NOMO-1 treated with DMSO at 0.1 percent for 48 hours (cell line): Measurements from ENCODE around the gene TLR10.
"Not testable (repeated sequence)": the region's sequence is repeated elsewhere in the genome, so short reads cannot be mapped to it uniquely, and the experiment has no call there.

Source experiments
- DNase-seq: peaks from one replicate; lab custom pipeline; 2025; ENCODE audit not compliant: unreplicated experiment; lab: John Stamatoyannopoulos, UW

TLR10 gene

DNA sequence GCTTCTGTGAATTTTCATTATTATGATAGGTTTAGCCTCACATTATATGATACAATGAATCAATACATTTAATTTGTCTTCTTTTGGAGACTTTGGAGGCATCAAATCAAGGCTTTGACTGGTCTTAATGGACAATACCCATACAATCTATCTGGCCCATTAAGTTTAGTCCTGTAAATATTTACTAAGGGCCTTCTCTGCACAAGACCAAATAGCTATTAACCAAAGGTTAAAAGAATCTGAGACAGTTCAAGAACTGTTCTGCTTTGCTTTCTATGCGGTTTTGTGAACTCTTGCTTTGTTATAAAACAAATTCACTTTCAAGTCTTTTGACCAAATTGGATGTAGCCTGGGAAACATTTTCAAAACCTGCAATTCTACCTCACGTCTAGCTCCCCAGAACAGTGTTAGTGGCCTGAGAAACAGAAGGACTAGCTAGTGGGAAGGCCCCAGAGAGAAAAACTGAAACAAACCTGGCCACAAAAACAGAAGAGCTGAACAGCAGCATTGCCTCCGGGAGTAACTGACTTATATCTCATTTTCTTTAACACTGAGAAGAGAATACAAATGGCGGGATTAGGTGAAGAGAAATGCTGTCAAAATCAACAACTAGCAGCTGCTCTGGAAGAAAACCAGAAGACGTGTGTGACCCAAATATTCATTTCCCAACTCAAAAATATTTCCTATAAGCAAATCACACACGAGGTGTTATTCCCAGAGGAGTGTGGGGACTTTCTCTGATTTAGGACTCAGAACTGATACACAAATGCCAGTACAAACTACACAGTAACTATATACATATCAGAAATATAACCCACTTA, 21.3 kb upstream of the TLR10 start:
- DNase-seq, result no peak

DNA sequence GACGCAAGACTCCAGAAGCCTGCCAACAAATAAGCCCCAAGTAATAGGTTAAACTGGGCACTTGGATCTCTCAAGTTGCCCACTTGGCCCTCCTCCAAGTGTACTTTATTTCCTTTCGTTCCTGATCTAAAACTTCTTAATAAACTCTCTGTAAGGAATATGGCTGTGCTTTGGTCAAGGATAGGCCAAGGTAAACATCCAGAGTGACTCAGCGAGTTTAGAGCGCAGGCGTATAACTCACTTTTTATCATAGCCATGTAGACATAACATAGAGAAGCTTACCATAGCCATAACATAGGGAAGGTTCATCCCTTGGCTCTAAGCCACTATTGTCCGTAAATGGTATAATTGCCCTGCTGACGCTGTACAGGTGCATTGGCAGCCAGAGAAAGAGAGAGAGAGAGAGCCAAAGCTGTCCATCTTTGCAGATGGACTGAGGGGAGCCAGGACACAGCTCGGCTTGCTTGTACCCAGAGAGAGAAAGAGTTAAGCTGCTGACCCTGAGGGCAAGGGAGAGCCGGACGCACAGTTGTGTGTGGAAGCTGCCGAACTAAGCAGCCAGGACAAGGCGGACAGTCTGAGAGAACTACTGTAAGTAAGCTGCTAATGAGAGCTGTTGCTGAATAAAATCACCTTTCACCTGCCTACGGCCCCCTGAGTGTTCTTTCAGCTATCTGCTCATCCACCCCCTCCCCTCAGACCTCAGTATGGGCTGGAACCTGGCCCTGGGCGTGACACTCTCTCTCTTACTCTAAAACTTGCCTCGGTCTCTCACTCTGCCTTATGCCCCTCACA, 20.0 kb upstream of the TLR10 start:
- DNase-seq, result no peak

DNA sequence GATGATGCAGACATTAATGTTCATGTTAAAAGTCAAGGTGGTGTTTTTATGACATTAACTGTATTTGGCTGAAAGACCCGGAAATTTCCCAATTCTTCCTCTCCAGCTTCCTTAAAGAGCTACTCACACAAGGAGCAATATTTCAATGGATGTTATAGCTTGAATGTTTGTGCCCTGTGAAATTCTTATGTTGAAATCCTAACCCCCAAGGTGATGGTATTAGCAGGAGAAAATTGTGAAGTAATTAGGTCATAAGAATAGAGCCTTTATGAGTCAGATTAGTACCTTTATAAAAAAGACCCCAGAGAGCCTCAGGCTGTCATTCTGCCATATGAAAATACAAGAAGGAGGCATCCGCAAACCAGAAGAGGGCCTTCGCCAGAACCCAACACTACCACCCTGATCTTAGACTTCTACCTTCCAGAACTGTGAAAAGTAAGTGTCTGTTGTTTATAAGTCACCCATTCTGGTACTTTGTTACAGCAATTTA, 18.2 kb upstream of the TLR10 start:
- DNase-seq, result no peak

DNA sequence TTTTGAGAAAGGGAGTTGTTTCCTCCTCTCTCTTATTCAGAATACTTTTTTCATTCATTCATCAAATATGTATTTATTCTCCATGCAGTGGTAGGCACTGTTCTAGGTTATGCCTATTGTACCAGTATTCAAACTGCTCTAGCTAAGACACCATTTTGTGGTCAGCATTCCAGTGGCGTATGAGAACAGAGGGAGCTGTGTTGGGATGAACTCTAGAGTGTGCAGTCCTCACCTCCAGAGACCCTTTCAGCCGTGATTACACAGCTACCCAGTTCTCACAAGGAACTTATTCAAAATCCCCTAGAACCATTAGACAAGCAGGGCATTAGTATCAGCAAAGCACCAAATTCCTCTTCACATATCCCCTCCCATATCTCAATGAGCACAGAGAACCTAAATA, 17.6 kb upstream of the TLR10 start:
- DNase-seq, result no peak

DNA sequence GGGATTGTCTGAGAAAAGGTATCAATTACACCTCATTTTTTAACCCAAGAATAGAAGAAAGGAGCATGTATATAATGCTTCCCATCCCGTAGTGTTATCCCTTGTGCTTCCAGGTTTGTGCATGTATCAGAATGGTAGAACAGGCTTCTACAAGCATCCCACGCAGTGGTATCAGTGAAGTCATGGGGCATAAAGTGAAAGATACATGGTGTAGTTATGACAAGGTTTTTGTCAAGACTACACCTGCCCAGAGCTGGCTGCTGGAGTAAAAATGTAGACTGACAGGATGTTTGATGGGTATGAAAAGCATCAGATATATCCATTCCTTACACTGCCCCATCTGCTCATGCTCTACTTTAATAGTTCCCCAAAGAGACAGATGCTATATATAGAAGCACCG, 12.3 kb upstream of the TLR10 start:
- DNase-seq, result no peak

DNA sequence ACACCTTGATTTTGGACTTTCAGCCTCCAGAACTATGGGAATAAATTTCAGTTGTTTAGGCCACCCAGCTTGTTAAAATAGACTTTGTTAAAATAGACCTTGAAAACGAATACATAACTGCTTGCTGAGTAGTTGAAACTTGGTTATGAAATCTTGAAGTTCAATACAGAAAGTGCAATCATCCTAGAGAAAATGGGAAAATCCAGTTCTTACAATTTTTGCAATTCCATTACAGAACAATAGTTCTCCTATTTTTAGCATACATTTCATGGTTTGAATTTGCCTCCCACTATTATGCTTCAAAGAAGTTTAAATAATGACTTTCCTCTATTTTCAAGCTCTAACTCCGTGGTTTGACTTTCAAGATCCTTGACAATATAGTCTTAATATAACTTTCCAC, 11.3 kb upstream of the TLR10 start:
- DNase-seq, result no peak

DNA sequence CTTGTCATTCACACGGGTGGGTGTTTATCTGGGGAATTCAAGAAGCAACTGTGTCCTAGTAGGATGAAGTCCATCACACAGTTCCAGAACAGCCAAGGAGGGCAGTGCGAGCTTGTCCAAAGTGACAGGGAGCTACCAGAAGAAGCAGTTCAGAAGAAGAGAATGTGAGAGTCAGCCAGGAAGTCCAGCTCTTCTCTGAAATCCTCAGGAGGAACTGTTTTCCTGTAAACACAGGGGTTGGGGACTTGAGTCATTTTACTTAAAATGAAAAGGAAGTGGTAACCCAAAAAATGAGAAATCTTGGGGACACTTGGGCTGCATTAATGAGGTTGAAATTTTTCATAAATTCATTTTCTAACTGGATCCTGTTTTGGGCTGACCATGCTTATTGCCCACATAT, 8.2 kb upstream of the TLR10 start:
- DNase-seq, result peak; percentile 29

DNA sequence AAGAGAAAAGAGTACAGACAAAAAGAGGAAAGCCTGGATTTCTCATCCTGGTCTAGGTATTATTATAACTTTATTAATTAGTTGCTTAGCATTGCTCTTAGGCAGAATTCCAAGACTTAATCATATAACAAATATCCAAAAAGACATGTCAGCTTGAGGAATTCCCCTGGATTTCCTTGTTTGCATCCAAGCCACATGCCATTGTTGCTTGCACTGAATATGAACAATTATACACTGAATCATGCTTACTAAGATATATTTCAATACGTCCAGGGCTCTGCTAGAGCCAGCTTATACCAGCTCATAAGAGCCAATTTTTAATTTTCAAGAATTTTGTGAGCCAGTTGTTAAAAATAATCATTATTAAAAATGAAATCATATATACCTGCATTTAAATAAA, 5.5 kb upstream of the TLR10 start:
- DNase-seq, result no peak

DNA sequence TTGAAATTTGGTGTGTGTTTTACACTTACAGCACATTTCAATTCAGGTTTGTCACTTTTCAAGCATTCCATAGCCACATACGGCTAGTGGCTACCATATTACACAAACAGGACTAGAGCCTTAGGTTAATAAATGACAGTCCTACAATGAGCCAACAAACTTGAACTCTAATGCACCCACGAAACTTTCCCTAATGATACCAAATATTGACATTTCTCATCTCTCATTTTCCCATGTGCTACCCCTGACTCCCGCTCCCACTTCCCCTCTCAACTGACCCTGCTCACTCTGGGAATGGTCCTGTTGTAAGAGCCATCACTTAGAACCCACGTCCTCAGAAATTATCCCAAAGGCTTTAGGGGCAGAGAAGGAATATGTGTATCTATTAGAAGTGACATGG, 4.9 kb upstream of the TLR10 start:
- DNase-seq, result no peak

DNA sequence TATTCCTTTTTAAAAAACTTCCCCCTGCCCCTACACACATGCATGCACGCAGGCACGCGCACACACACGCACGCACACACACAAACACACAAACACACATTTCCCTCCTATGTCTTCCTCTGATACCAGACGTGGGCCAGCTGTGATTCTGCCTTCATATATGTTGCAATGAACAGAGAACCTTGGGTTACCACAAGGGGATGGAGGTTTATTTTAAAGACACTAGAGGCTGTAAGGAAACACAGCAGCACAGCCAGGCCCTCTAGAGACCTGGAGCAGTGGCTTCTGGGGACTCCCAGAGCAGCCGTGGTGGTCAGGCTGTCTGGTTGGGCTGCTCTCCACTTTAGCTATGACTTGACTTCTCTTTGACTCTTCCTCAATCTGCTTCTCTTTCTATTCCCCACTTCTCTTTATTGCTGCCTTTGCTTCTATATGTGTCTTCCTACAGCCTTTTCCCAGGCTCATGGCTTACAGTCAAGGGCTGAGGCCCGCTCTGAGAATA, 3.2 kb upstream of the TLR10 start:
- peak; percentile 86 for DNase-seq

DNA sequence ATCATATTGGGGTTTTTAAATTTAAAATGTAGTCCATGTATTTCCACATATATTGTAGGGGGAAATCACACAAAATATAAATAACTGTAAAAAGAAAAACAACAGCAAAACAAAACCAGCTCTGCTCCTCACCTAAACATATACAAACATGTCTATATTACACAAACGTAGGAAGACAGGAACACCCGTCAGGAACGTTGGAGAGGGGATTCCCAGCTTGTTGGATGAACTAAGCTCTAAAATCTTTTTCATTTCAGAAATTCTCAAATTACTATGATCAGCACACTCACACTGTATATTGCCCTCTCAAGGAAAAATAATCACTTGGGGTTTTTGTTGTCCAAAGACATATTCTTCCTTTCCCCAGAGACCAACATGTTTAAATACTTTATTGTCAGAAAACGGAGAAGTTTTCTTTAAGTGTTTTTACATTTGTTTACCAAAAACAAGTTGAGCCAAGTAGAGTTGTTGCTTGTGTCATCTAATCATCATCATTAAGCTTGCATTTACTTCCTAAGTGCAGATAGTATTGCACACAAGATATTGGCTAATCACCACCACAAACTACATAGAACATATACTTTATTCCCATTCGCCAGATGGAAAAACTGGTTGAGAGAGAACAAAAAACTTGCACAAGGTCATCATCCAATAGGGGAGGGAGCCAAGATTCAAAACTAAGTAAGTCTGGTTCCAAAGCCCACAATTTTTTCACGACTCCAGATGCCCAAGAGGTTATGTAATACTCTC, 2.4 kb upstream of the TLR10 start:
- peak; percentile 42 for DNase-seq

DNA sequence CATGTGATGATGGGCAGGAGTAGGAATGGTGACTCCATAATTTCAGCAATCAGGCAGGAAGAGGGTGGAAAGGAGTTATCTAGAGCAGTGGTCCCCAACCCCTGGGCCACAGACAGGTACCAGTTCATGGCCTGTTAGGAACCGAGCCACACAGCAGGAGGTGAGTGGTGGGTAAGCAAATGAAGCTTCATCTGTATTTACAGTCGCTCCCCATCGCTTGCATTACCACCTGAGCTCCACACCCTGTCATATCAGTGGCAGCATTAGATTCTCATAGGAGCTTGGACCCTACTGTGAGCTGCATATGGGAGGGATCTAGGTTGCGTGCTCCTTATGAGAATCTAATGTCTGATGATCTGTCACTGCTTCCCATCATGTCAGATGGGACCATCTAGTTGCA, 1.4 kb upstream of the TLR10 start:
- no peak for DNase-seq

DNA sequence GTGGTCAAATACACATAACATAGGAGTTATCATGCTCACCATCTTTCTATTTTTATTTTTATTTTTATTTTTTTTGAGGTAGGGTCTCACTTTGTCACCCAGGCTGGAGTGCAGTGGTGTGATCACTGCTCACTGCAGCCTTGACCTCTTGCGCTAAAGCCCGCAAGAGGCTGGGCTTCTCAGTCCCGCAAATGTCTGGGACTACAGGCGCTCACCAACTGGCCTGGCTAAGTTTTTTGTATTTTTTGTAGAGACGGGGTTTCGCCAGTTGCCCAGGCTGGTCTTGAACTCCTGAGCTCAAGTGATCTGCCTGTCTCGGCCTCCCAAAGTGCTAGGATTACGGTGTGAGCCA, 295 bp upstream of the TLR10 start:
- no peak for DNase-seq

DNA sequence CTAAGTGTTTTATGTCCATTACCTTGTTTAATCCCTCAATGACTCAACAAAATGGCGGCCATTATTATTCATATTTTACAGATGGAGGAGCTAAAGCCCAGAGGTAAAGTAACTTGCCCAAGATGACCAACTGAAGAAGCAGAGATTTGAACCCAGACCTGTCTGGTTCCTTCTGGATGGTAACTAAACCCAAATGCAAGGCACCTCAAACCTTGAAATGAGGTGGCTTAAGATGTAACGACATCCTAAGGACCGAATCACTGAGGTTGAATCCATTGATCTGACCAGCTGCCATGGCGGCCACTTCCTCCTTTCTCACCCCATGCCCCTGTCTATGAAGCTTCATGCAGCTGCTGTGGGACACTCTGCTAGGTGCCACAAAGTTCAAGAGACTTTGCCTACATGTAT, 932 bp downstream of the TLR10 start:
- DNase-seq, result no peak

DNA sequence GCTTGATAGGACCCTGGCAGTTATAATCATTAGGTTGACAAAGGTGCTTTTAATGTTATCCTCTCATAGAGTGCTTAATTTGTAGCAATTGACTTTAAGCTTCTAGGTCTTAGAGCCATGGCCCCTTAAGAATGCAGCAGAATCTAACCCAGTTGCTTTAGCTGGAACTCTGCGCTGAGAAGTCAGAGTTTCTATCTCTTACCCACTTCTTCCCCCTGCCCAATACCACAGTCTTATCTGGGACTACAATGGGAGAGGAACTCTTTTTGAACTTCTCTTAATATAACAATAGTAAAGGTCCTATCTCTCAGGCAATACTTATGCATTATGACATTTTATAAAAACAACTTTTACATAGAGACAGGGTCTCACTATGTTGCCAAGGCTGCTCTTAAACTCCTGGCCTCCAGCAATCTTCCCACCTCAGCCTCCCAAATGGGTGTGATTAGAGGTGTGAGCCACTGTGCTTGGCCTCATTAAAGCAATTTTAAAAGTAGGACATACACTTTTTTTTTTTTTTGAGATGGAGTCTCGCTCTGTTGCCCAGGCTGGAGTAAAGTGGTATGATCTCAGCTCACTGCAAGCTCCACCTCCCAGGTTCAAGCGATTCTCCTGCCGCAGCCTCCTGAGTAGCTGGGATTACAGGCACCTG, 1.8 kb downstream of the TLR10 start:
- DNase-seq, result no peak

DNA sequence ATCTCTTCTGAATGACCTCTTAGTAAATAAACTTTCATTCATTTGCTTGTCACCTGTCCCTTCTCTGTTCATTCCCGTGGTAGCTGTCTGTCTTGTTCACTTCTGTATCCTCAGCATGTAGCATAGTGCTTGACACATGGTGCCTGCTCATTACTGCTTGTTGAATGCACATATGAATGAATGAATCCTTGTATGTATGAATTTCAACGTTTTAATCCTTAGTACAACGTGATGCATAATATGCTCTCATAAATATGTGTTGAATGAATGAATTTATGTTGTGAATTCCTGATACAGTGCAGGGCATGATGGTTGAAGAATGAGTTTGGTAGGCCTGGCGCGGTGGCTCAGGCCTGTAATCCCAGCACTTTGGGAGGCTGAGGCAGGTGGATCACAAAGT, 3.0 kb downstream of the TLR10 start:
- DNase-seq, result no peak

DNA sequence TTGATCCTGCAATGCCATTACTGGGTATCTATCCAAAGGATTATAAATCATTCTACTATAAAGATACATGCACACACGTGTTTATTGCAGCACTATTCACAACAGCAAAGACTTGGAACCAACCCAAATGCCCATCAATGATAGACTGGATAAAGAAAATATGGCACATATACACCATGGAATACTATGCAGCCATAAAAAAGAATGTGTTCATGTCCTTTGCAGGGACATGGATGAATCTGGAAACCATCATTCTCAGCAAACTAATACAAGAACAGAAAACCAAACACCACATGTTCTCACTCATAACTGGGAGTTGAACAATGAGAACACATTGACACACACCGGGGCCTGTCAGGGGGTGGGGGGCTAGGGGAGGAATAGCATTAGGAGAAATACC, 4.9 kb downstream of the TLR10 start:
- not testable (repeated sequence) for DNase-seq

DNA sequence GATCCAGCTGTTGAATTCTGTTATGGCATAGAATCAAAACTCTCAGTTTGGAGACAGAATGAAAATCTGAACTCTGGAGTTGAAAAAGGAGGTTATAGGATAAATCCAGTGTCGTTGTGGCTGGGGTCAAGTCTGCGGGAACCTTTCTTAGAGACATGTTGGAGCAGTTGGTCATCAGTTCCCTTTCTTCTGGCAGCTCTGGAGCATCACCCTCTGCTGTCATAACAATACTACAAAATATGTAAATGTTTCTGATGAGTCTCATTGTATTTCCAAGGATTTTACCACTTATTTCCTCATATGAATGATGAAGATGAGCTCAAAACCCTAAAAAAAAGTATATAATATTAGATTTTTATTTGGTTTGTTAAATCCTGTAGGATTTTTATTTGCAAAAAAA, 7.5 kb downstream of the TLR10 start:
- no peak for DNase-seq

DNA sequence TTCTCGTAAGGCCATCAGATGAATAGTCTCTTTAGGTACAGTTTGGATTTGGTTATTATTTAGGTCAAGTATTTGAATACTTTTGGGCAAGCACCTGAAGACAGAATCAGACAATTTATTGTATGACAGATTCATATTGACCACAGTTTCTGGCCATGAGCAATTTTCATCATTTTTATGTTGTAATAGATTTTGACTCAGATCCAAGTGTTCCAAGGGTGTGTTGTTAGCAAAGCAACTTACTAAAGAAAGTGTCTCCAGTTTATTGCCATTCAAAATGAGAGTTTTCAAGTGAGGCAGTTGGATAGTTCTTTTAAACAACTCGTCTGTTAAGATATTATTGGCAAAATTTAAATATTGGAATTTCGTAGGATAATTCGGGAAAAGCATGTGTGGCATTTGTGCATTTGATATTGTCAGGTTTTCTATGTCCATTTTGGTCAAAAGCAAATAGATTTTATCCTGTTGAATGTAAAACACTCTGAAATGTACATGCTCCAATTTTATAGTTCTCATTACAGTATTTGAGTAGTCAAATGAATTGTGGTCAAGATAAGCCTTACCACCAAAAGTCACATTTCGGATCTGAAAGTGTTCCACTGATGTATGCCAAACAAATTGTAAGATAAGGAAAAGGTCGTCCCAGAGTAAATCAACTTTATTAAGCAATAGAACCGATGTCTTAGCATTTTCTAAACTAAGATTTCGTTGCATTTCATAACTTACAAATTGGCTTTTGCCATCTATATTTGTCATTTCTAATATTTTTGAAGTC, 8.4 kb downstream of the TLR10 start:
- DNase-seq, result peak; percentile 27

DNA sequence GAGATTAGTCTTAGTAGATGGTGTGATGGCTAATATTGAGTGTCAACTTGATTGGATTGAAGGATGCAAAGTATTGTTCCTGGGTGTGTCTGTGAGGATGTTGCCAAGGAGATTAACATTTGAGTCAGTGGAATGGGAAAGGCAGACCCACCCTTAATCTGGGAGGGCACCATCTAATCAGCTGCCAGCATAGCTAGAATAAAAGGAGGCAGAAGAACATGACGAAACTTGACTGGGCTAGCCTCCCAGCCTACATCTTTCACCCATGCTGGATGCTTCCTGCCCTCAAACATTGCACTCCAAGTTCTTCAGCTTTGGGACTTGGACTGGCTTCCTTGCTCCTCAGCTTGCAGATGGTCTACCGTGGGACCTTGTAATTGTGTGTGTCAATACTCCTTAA, 12.5 kb downstream of the TLR10 start:
- DNase-seq, result not testable (repeated sequence)
